SK-N-SH (cell line): ENCODE measurements around the gene MYL6B. TPM values are rescaled to one million over a fixed set of nuclear protein-coding genes. Genes with fewer than 3 reads are reported as not detected.
A peak's percentile ranks its signal among the peaks of the same experiment; 100 is the strongest.

Experiments
- CTCF ChIA-PET: fragments of 300-600, 350-600 bp; formaldehyde crosslinking; extraction: SDS; loops from one replicate; lab custom pipeline; 2021; lab: Yijun Ruan, JAX
- POLR2A ChIA-PET: fragments of 350-600 bp; sonication (Branson Sonifier 250); formaldehyde crosslinking; extraction: SDS; loops from one replicate; lab custom pipeline; 2020; ENCODE audit warnings: antibody characterized with exemption, inconsistent platforms; lab: Yijun Ruan, JAX
- DNase-seq: peaks from one replicate; pipeline ENCODE4 v3.0.0; 2012
- H2AFZ ChIP-seq: fragments of 200-600 bp; sonication (generic); 2 replicates; pipeline ENCODE4 v1.8.1; 2016; ENCODE audit warnings: antibody characterized with exemption, mild to moderate bottlenecking, low read depth
- H3F3A ChIP-seq: fragments of 200-600 bp; sonication (generic); replicated peaks from 2 replicates; pipeline ENCODE3; 2016; ENCODE audit warnings: antibody characterized with exemption, mild to moderate bottlenecking; ENCODE audit not compliant: insufficient read depth
- H3K27ac ChIP-seq, 2 experiments: fragments of 200-500 bp in 1 of 2; fragments of 200-600 bp in 1 of 2; sonication (Bioruptor generic) in 1 of 2; sonication (generic), shearing (Covaris generic) in 1 of 2; 2 replicates each; pipeline versions ENCODE4 v1.5.1 to v1.6.1; 2014 to 2016; ENCODE audit warnings: low read depth in 2 of 2, inconsistent platforms in 1 of 2, low read length in 1 of 2, mild to moderate bottlenecking in 1 of 2, mixed read lengths in 1 of 2
- H3K27me3 ChIP-seq: fragments of 200-600 bp; sonication (generic), shearing (Covaris generic); 2 replicates; pipeline ENCODE4 v1.6.1; 2016; ENCODE audit warnings: mixed run types; ENCODE audit not compliant: insufficient read depth
- H3K36me3 ChIP-seq, 2 experiments: fragments of 200-500 bp in 1 of 2; fragments of 200-600 bp in 1 of 2; sonication (Bioruptor generic) in 1 of 2; sonication (generic) in 1 of 2; replicated peaks in 1 of 2; 2 replicates each; pipeline versions ENCODE3 to v1.5.1; 2014 to 2016; ENCODE audit warnings: low read length in 1 of 2, mild to moderate bottlenecking in 1 of 2; ENCODE audit not compliant: insufficient read depth in 2 of 2, control insufficient read depth in 1 of 2
- H3K4me1 ChIP-seq, 2 experiments: fragments of 200-500 bp in 1 of 2; fragments of 200-600 bp in 1 of 2; sonication (Bioruptor generic) in 1 of 2; sonication (generic), shearing (Covaris generic) in 1 of 2; 2 replicates each; pipeline versions ENCODE4 v1.5.1 to v1.6.1; 2014 to 2016; ENCODE audit warnings: low read depth in 1 of 2, low read length in 1 of 2, mixed run types in 1 of 2; ENCODE audit not compliant: insufficient read depth in 2 of 2, control insufficient read depth in 1 of 2
- H3K4me2 ChIP-seq: fragments of 200-600 bp; sonication (generic), shearing (Covaris generic); 2 replicates; pipeline ENCODE4 v1.6.1; 2017; ENCODE audit warnings: mixed run types
- H3K4me3 ChIP-seq, 2 experiments: fragments of 200-500 bp in 1 of 2; fragments of 200-600 bp in 1 of 2; sonication (Bioruptor generic) in 1 of 2; sonication (generic), shearing (Covaris generic) in 1 of 2; 2 replicates each; pipeline versions ENCODE4 v1.5.1 to v1.8.1; 2014 to 2016; ENCODE audit warnings: low read depth in 2 of 2, inconsistent platforms in 1 of 2, low read length in 1 of 2, mild to moderate bottlenecking in 1 of 2, mixed read lengths in 1 of 2, moderate library complexity in 1 of 2
- H3K79me2 ChIP-seq: fragments of 200-600 bp; sonication (generic); 2 replicates; pipeline ENCODE4 v1.8.1; 2017; ENCODE audit warnings: mild to moderate bottlenecking; ENCODE audit not compliant: insufficient read depth
- H3K9ac ChIP-seq: fragments of 200-600 bp; sonication (generic); 2 replicates; pipeline ENCODE4 v1.6.1; 2017; ENCODE audit warnings: mixed run types
- H3K9me2 ChIP-seq: fragments of 200-600 bp; sonication (generic); 2 replicates; pipeline ENCODE4 v1.6.1; 2017; ENCODE audit warnings: mixed run types
- H3K9me3 ChIP-seq: fragments of 200-600 bp; sonication (generic); 2 replicates; pipeline ENCODE4 v1.6.1; 2017; ENCODE audit warnings: mixed run types, mild to moderate bottlenecking, moderate library complexity
- H4K20me1 ChIP-seq: fragments of 200-600 bp; sonication (generic); 2 replicates; pipeline ENCODE4 v1.6.1; 2017; ENCODE audit warnings: mild to moderate bottlenecking, mixed run types; ENCODE audit not compliant: insufficient read depth
- CHD2 ChIP-seq: fragments of 150-350 bp; IDR thresholded peaks from 2 replicates; pipeline ENCODE4 v1.6.1; 2018; ENCODE audit warnings: low read length; ENCODE audit not compliant: partially characterized antibody
- FOSL2 ChIP-seq: IDR thresholded peaks from 2 replicates; pipeline ENCODE4 v1.4.0; 2012; ENCODE audit warnings: low read depth, mild to moderate bottlenecking, moderate library complexity, borderline replicate concordance
- FOXJ3 ChIP-seq: sonication (generic); formaldehyde crosslinking; IDR thresholded peaks from 2 replicates; pipeline ENCODE4 v1.5.1; 2020; ENCODE audit warnings: mild to moderate bottlenecking, missing genetic modification reagents
- GATA2 ChIP-seq: sonication (generic); formaldehyde crosslinking; IDR thresholded peaks from 2 replicates; pipeline ENCODE4 v1.5.0; 2020; ENCODE audit warnings: mild to moderate bottlenecking, missing genetic modification reagents
- IRF3 ChIP-seq: fragments of 150-350 bp; IDR thresholded peaks from 2 replicates; pipeline ENCODE4 v1.6.1; 2016; ENCODE audit warnings: mild to moderate bottlenecking, low read depth, low read length
- MXI1 ChIP-seq: IDR thresholded peaks from 2 replicates; pipeline ENCODE4 v1.6.1; 2012; ENCODE audit warnings: mild to moderate bottlenecking, low read depth, low read length, improper control_type of control experiment
- NFIC ChIP-seq: IDR thresholded peaks from 2 replicates; pipeline ENCODE4 v1.4.0; 2012; ENCODE audit warnings: borderline replicate concordance
- RAD21 ChIP-seq: IDR thresholded peaks from 2 replicates; pipeline ENCODE4 v1.6.1; 2012; ENCODE audit warnings: mild to moderate bottlenecking, low read length
- SMC3 ChIP-seq: IDR thresholded peaks from 2 replicates; pipeline ENCODE4 v1.6.1; 2012; ENCODE audit warnings: low read depth, low read length, improper control_type of control experiment
- TCF12 ChIP-seq: IDR thresholded peaks from 2 replicates; pipeline ENCODE4 v1.4.0; 2012
- TEAD4 ChIP-seq: IDR thresholded peaks from 2 replicates; pipeline ENCODE4 v1.4.0; 2012; ENCODE audit warnings: mild to moderate bottlenecking, borderline replicate concordance; ENCODE audit not compliant: insufficient read depth
- USF1 ChIP-seq: IDR thresholded peaks from 2 replicates; pipeline ENCODE4 v1.4.0; 2012; ENCODE audit warnings: low read depth, borderline replicate concordance
- USF2 ChIP-seq: fragments of 150-350 bp; IDR thresholded peaks from 2 replicates; pipeline ENCODE4 v1.6.1; 2017; ENCODE audit warnings: antibody characterized with exemption, low read length, low read depth, borderline replicate concordance
- WGBS: methylation state at CpG from one replicate; pipeline ENCODE4 v1.1.6; 2017; ENCODE audit warnings: low lambda C conversion rate; 5-methylcytosine and 5-hydroxymethylcytosine counted together
- polyA plus RNA-seq, 3 experiments: library from polyadenylated mRNA; depleted of rRNA; stranded (reverse); fragments of >200 nt; gene quantifications; 2 replicates each; pipeline ENCODE4 v1.2.3, GENCODE V29; 2012

MYL6B gene
- polyA plus RNA-seq, 1 of the 3 experiments (the other 2 are of a cell fraction), result 234 TPM

GRCh38 chr12:56110571-56110970, 41.8 kb upstream of the MYL6B start:
- H3K27ac ChIP-seq, result no peak overlapping the region
- 94% methylated on average over 5 of the region's 5 CpGs for WGBS
- H3K9ac ChIP-seq, result no peak overlapping the region
- H3K9me3 ChIP-seq, result no peaks in the 10 kb centered on the region
- DNase-seq, result no peak
- CTCF ChIA-PET, result interaction anchor here (0.8 to 1.8 kb wide), 4 partner anchors 9 to 115 kb away, joined by 3 to 7 read pairs (median 4); no protein-coding TSS in a partner anchor
- POLR2A ChIA-PET, result no interaction called here
- H3K4me1 ChIP-seq, result peaks cover 9 to 13% of the 10 kb centered on the region in 2 experiments; a peak in 3 of 4 replicates
- 0 out of 2 replicates have a peak, but pooled peaks cover 3% of the 10 kb centered on the region for H4K20me1 ChIP-seq
- H3K79me2 ChIP-seq, result peaks cover 31% of the 10 kb centered on the region
- no peak for TF ChIP-seq CHD2
- TF ChIP-seq GATA2, result no peak
- no peak for TF ChIP-seq TEAD4
- peaks cover 61 to 67% of the 10 kb centered on the region in 2 experiments for H3K36me3 ChIP-seq
- H3K4me2 ChIP-seq, result no peak overlapping the region
- H3K27me3 ChIP-seq, result no peaks in the 10 kb centered on the region
- H3F3A ChIP-seq, result peaks cover 49% of the 10 kb centered on the region
- H3K4me3 ChIP-seq, result no peak overlapping the region
- H3K9me2 ChIP-seq, result no peaks in the 10 kb centered on the region
- H2AFZ ChIP-seq, result no peak overlapping the region

DNA sequence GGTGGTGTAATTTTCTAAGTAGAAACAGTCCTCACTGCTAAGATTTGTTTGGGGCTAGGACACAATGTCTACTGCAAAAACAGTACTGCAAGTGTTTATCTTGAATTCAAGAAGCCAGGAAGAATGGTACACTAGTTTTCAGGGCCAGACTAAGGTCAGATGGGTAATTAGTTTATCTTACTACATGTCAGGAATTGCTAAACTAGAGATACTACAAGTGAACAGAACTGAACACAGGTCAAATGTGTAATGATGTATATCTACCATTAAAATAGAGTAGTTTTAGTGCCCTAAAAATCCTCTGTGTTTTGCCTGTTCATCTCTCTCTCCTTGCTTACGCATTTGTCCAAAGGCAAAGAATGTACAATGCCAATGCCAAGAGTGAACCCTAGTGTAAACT, 38.3 kb upstream of the MYL6B start:
- H3K4me1 ChIP-seq, result peaks cover 8 to 10% of the 10 kb centered on the region in 2 experiments; a peak in 3 of 4 replicates
- DNase-seq, result no peak
- no peak overlapping the region for H2AFZ ChIP-seq
- POLR2A ChIA-PET, result interaction anchor here (0.7 kb wide), 1 partner anchor 56 kb away, joined by 3 read pairs; no protein-coding TSS in a partner anchor
- peaks cover 3% of the 10 kb centered on the region; the same call in 1 of the 2 replicates for H4K20me1 ChIP-seq
- CTCF ChIA-PET, result no interaction called here
- TF ChIP-seq SMC3 (no peak), IRF3 (no peak), RAD21 (no peak), TEAD4 (no peak), FOSL2 (no peak), TCF12 (no peak), NFIC (no peak), USF1 (no peak), MXI1 (no peak), CHD2 (no peak), FOXJ3 (no peak), USF2 (no peak)
- TF ChIP-seq, all 33 proteins: peak for 0
- Histone ChIP-seq H3F3A (peaks cover 51% of the 10 kb centered on the region), H3K79me2 (peaks cover 21% of the 10 kb centered on the region), H3K27ac (peak overlapping the region in 1 of 2 experiments; percentile 10; a peak in 1 of 4 replicates), H3K9me3 (no peaks in the 10 kb centered on the region), H3K36me3 (peaks cover 40 to 44% of the 10 kb centered on the region in 2 experiments), H3K9ac (no peak overlapping the region), H3K4me3 (no peak overlapping the region), H3K27me3 (no peaks in the 10 kb centered on the region), H3K4me2 (no peak overlapping the region), H3K9me2 (no peaks in the 10 kb centered on the region)
- WGBS, result 97% methylated on average over 1 of the region's 1 CpG
